Ishikawa (cell line): ENCODE results near the gene FBXW12.

Experiments used
- CEBPB ChIP-seq: IDR thresholded peaks from 2 replicates; pipeline ENCODE4 v1.6.1; 2012
- TAF1 ChIP-seq: IDR thresholded peaks from 2 replicates; pipeline ENCODE4 v1.6.1; 2012; ENCODE audit warnings: low read depth, mild to moderate bottlenecking
- YY1 ChIP-seq: IDR thresholded peaks from 2 replicates; pipeline ENCODE4 v1.6.1; 2012; ENCODE audit warnings: low read depth

DNA sequence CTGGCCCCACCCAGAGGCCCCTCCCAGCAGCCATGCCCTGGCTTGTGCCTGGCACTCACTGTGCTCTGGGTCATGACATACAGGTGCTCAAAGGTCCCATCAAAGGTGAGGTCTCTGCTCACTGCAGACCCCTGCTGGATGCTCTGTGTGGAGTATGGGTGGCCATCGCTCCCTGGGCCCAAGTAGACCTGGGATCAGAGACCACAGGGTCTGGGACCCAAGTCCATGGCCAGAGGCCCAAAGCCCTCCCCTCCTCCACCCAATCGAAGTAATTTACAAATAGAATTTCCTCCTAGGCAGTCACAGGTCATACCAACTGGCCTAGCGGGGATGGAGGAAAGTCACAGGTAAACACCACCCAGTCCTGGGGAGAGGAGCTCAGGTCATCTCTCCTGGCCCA is 50.3 kb downstream of the FBXW12 start:
- TF ChIP-seq CEBPB, result no peak
- TF ChIP-seq YY1, result no peak
- no peak for TF ChIP-seq TAF1
